Lung (tissue), 12 donors: Measurements from ENCODE around the gene GUCY2D. TPM values are rescaled to one million over a fixed set of nuclear protein-coding genes. Genes with fewer than 3 reads are reported as not detected.

ENCODE experiments used
- ATAC-seq: fragments of 200-7000 bp; cut with Tn5 transposase; one replicate; pipeline ENCODE4 v1.9.1; 2020; ENCODE audit warnings: moderate number of reproducible peaks; ENCODE audit not compliant: insufficient read depth, low FRiP score
- DNase-seq, 3 donors: peaks; one replicate each; pipeline ENCODE4 v3.0.0-alpha.2; 2013 to 2017
- H3K27ac ChIP-seq, 2 donors: one replicate each; pipeline ENCODE4 v1.5.1; 2013; ENCODE audit warnings: mild to moderate bottlenecking in 2 of 2, moderate library complexity in 2 of 2, control low read depth in 1 of 2, inconsistent platforms in 1 of 2, low read depth in 1 of 2, low read length in 1 of 2
- H3K27me3 ChIP-seq, 3 donors: one replicate each; pipeline ENCODE4 v1.5.1; 2013; ENCODE audit warnings: low read length in 2 of 3; ENCODE audit not compliant: control insufficient read depth in 3 of 3, insufficient read depth in 3 of 3
- H3K36me3 ChIP-seq, 4 donors: one replicate each; pipeline ENCODE4 v1.5.1; 2013; ENCODE audit warnings: low read length in 4 of 4, mild to moderate bottlenecking in 1 of 4, moderate library complexity in 1 of 4; ENCODE audit not compliant: control insufficient read depth in 4 of 4, insufficient read depth in 4 of 4
- H3K4me1 ChIP-seq, 5 donors: one replicate each; pipeline ENCODE4 v1.5.1; 2013; ENCODE audit warnings: low read length in 5 of 5, mild to moderate bottlenecking in 2 of 5, moderate library complexity in 1 of 5; ENCODE audit not compliant: control insufficient read depth in 5 of 5, insufficient read depth in 5 of 5
- H3K4me3 ChIP-seq: one replicate; pipeline ENCODE4 v1.5.1; 2013; ENCODE audit warnings: mild to moderate bottlenecking, control low read depth, moderate library complexity
- H3K9ac ChIP-seq, 2 donors: one replicate each; pipeline ENCODE4 v1.5.1; 2013; ENCODE audit warnings: low read length in 2 of 2, control low read depth in 1 of 2; ENCODE audit not compliant: insufficient read depth in 1 of 2
- H3K9me3 ChIP-seq, 4 donors: one replicate each; pipeline ENCODE4 v1.5.1; 2013; ENCODE audit warnings: low read length in 3 of 4, mild to moderate bottlenecking in 1 of 4, moderate library complexity in 1 of 4; ENCODE audit not compliant: control insufficient read depth in 4 of 4, insufficient read depth in 3 of 4
- WGBS, 2 donors: extraction: QIAGEN DNeasy Blood & Tissue Kit; methylation state at CpG; one replicate each; pipeline ENCODE4 v1.1.7; 2013; 5-methylcytosine and 5-hydroxymethylcytosine counted together
- polyA plus RNA-seq, 2 donors: library from polyadenylated mRNA; stranded (reverse); fragments of 200-250 nt; gene quantifications; one replicate each; pipeline ENCODE4 v1.2.1, GENCODE V29; 2013
- total RNA-seq, 2 donors: library from RNA; depleted of rRNA in 1 of 2; stranded (reverse); fragments of >200 nt in 1 of 2; gene quantifications; one replicate each; pipeline ENCODE4 v1.2.1, GENCODE V29; 2014 to 2021
- TF ChIP-seq, protein P1 (sequence below): IDR thresholded peaks from 2 replicates; pipeline ENCODE4 v1.5.1; 2012; ENCODE audit warnings: mild to moderate bottlenecking; ENCODE audit errors: control extremely low read depth, extremely low read depth
- donor health status: control.
- donor health status: control.
- donor health status: Bipolar disorder and iron deficiency.
- donor health status: healthy.
- donor health status: DM: yes; HTN: yes; CAD: no.

Gene GUCY2D
- total and polyA plus RNA-seq, 4 donors: 0.20 to 1.8 (median 0.39) TPM

DNA sequence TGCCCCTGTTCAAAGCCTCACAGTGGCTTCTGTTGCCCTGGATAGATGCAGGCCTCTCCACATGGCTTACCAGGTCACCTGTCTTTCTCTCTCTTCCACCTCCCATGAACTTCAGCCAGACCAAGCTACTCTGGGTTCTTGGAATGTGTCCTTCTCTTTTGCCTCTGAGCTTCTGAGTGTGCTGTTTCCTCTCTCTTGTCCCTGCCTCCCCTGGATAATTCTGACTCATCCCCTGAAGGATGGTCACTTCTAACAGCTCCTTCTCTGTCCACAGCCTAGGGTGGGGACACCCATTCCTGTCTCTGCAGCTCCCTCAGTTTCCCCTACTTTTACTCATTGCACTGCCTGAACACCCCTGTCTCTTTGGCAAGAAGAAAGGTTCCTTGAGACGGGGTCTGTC is 2.9 kb downstream of the GUCY2D start:
- 91 to 96% methylated on average over 1 of the region's 1 CpG for WGBS, 2 donors
- TF ChIP-seq, protein P1, sequence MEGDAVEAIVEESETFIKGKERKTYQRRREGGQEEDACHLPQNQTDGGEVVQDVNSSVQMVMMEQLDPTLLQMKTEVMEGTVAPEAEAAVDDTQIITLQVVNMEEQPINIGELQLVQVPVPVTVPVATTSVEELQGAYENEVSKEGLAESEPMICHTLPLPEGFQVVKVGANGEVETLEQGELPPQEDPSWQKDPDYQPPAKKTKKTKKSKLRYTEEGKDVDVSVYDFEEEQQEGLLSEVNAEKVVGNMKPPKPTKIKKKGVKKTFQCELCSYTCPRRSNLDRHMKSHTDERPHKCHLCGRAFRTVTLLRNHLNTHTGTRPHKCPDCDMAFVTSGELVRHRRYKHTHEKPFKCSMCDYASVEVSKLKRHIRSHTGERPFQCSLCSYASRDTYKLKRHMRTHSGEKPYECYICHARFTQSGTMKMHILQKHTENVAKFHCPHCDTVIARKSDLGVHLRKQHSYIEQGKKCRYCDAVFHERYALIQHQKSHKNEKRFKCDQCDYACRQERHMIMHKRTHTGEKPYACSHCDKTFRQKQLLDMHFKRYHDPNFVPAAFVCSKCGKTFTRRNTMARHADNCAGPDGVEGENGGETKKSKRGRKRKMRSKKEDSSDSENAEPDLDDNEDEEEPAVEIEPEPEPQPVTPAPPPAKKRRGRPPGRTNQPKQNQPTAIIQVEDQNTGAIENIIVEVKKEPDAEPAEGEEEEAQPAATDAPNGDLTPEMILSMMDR: no peak
- no peak overlapping the region for H3K27ac ChIP-seq
- no peaks in the 10 kb centered on the region for H3K36me3 ChIP-seq
- no peak overlapping the region for H3K9ac ChIP-seq
- H3K4me3 ChIP-seq: no peak overlapping the region
- ATAC-seq (no peak), DNase-seq (no peak)
- peaks cover 0 to 15% (median 4%) of the 10 kb centered on the region in 5 donors for H3K4me1 ChIP-seq
- peaks cover 0 to 41% (median 38%) of the 10 kb centered on the region in 3 donors for H3K27me3 ChIP-seq
- peaks cover 0 to 5% (median 0%) of the 10 kb centered on the region in 4 donors for H3K9me3 ChIP-seq

DNA sequence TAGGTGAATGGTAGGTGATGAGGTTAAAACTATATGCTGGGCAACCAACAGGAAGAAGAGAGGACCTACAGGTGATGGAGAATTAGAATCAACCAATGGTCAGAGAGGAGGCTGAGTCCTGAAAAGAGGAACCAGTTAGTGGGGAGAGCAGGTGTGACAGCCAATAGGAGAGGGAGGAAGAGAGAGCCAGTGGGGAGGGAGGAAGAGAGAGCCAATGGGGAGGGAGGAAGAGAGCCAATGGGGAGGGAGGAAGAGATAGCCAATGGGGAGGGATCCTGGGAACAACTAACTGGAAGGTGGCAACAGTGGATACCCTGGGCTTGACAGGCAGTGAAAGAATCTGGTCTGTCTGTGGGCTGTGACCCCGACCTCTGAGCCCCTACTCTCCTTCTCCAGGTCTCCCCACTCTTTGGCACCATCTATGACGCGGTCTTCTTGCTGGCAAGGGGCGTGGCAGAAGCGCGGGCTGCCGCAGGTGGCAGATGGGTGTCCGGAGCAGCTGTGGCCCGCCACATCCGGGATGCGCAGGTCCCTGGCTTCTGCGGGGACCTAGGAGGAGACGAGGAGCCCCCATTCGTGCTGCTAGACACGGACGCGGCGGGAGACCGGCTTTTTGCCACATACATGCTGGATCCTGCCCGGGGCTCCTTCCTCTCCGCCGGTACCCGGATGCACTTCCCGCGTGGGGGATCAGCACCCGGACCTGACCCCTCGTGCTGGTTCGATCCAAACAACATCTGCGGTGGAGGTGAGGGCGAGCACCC is 3.7 kb downstream of the GUCY2D start:
- no peaks in the 10 kb centered on the region for H3K36me3 ChIP-seq
- peaks cover 0 to 5% (median 0%) of the 10 kb centered on the region in 4 donors for H3K9me3 ChIP-seq
- 94 to 96% methylated on average over 24 to 30 of the region's 30 CpGs for WGBS, 2 donors
- H3K9ac ChIP-seq: no peak overlapping the region
- peaks cover 0 to 33% (median 31%) of the 10 kb centered on the region in 3 donors for H3K27me3 ChIP-seq
- H3K4me1 ChIP-seq: peaks cover 0 to 15% (median 4%) of the 10 kb centered on the region in 5 donors
- TF ChIP-seq, protein P1: no peak
- DNase-seq (no peak), ATAC-seq (no peak)
- H3K4me3 ChIP-seq: no peak overlapping the region
- H3K27ac ChIP-seq: no peak overlapping the region

GRCh38 chr17:8006836-8007680 is 4.6 kb downstream of the GUCY2D start:
- H3K9ac ChIP-seq: no peak overlapping the region

More at GRCh38 chr17:8006836-8007680, 4.6 kb downstream of the GUCY2D start:
- TF ChIP-seq, protein P1: no peak
- no peak for DNase-seq
- no peaks in the 10 kb centered on the region for H3K36me3 ChIP-seq
- no peak overlapping the region for H3K27ac ChIP-seq
- peaks cover 0 to 5% (median 0%) of the 10 kb centered on the region in 4 donors for H3K9me3 ChIP-seq
- H3K4me3 ChIP-seq: no peak overlapping the region
- no peak for ATAC-seq
- H3K27me3 ChIP-seq: peaks cover 0 to 32% (median 25%) of the 10 kb centered on the region in 3 donors
- peaks cover 0 to 15% (median 4%) of the 10 kb centered on the region in 5 donors for H3K4me1 ChIP-seq
- WGBS, 2 donors: 74 to 85% methylated on average over 14 of the region's 14 CpGs
